ENCODE measurements around the gene PLCB1.

PLCB1 gene

DNA sequence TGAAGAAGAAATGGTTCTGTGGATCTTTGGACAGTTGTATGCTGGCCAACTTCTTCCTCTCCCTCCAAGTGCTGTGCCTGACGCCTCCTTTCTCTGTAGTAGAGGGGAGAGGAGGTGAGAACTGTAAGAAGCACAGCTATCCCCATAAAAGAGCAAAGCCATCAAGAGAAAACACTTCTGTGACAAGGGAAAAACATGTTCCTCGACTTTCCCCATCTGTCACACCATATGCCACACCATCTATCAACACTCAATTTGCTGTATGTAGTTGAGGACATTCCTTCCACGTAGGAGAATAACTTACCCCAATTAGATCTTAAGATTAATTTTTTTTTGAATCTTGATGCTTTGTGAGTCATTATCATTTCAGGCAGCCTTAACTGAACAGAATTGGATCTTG lies 780.7 kb downstream of the PLCB1 start:
- Histone ChIP-seq H3K4me2 (ENCODE audit: insufficient read depth, low read length) (no peak overlapping the region), H4K20me1 (ENCODE audit: insufficient read depth, low read length) (no peaks in the 10 kb centered on the region), H3K27me3 (ENCODE audit: insufficient read depth, low read length, poor library complexity) (no peaks in the 10 kb centered on the region), H2AFZ (ENCODE audit: low read depth, low read length) (no peak overlapping the region), H3K27ac (ENCODE audit: low read length) (no peak overlapping the region), H3K36me3 (ENCODE audit: insufficient read depth, low read length) (no peaks in the 10 kb centered on the region), H3K9me3 (ENCODE audit: insufficient read depth, low read length, severe bottlenecking) (no peaks in the 10 kb centered on the region), H3K4me1 (ENCODE audit: insufficient read depth, low read length) (no peaks in the 10 kb centered on the region), H3K79me2 (ENCODE audit: insufficient read depth, low read length) (no peaks in the 10 kb centered on the region), H3K9ac (ENCODE audit: low read depth, low read length) (no peak overlapping the region), H3K4me3 (ENCODE audit: low read depth in 1 of 2, low read length in 2 of 2) (no peak overlapping the region)
- ATAC-seq (ENCODE audit: insufficient read depth, low read depth): no peak
- DNase-seq: no peak
- no peak for TF ChIP-seq EZH2 (IDR thresholded peaks at IDR 0.05; ENCODE audit: borderline replicate concordance, low read depth, low read length, severe bottlenecking)
- TF ChIP-seq CTCF (IDR thresholded peaks at IDR 0.05; ENCODE audit: borderline replicate concordance, extremely low read depth, low read length, poor library complexity, severe bottlenecking): no peak

DNA sequence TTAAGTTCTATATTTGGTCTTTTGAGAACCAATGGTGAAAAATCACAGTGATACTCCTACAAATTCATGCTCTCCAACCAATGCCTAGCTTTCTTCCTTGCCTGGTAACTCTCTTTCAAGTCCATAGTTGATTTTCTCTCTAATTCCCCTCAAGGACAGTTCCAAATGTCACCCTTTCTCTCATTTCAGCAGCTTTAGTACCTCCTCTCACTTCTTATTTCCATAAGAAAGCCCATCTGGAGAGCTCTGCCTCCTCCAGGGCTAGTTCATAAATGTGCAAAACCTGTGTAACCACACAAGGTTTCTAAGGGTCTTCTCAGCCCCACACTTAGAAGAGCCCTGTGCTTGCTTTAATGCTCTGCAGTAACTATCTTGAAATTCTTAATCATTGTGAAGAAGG lies 781.4 kb downstream of the PLCB1 start:
- Histone ChIP-seq H3K4me2 (ENCODE audit: insufficient read depth, low read length) (no peak overlapping the region), H3K9me3 (ENCODE audit: insufficient read depth, low read length, severe bottlenecking) (no peaks in the 10 kb centered on the region), H3K9ac (ENCODE audit: low read depth, low read length) (no peak overlapping the region), H3K36me3 (ENCODE audit: insufficient read depth, low read length) (no peaks in the 10 kb centered on the region), H3K27me3 (ENCODE audit: insufficient read depth, low read length, poor library complexity) (no peaks in the 10 kb centered on the region), H4K20me1 (ENCODE audit: insufficient read depth, low read length) (no peaks in the 10 kb centered on the region), H2AFZ (ENCODE audit: low read depth, low read length) (no peak overlapping the region), H3K27ac (ENCODE audit: low read length) (no peak overlapping the region), H3K4me3 (ENCODE audit: low read depth in 1 of 2, low read length in 2 of 2) (no peak overlapping the region), H3K4me1 (ENCODE audit: insufficient read depth, low read length) (no peaks in the 10 kb centered on the region), H3K79me2 (ENCODE audit: insufficient read depth, low read length) (no peaks in the 10 kb centered on the region)
- TF ChIP-seq CTCF (IDR thresholded peaks at IDR 0.05; ENCODE audit: borderline replicate concordance, extremely low read depth, low read length, poor library complexity, severe bottlenecking) (no peak), EZH2 (IDR thresholded peaks at IDR 0.05; ENCODE audit: borderline replicate concordance, low read depth, low read length, severe bottlenecking) (no peak)
- no peak for DNase-seq
- no peak for ATAC-seq (ENCODE audit: insufficient read depth, low read depth)

DNA sequence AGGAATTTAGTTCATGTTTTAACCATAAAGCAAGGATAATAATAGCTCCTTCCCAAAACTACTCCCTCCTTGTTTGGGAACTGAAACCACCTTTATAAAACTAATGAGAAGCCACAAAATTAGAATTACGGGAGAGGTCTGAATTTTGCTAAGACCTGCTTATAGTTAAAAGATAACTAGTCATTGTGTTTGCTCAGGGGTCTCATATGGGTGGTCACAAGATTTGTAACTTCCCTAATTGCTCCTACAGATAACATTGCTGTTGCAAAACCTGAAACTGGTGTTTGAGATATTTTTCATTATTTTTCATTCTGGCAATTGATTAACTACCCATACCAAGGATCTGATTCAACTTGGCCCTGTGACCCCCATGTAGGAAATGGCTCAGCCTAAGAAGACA lies 782.4 kb downstream of the PLCB1 start:
- Histone ChIP-seq H3K9me3 (ENCODE audit: insufficient read depth, low read length, severe bottlenecking) (no peaks in the 10 kb centered on the region), H4K20me1 (ENCODE audit: insufficient read depth, low read length) (no peaks in the 10 kb centered on the region), H3K36me3 (ENCODE audit: insufficient read depth, low read length) (no peaks in the 10 kb centered on the region), H3K27ac (ENCODE audit: low read length) (no peak overlapping the region), H3K9ac (ENCODE audit: low read depth, low read length) (no peak overlapping the region), H3K27me3 (ENCODE audit: insufficient read depth, low read length, poor library complexity) (no peaks in the 10 kb centered on the region), H3K4me2 (ENCODE audit: insufficient read depth, low read length) (no peak overlapping the region), H3K4me1 (ENCODE audit: insufficient read depth, low read length) (no peaks in the 10 kb centered on the region), H3K4me3 (ENCODE audit: low read depth in 1 of 2, low read length in 2 of 2) (no peak overlapping the region), H3K79me2 (ENCODE audit: insufficient read depth, low read length) (no peaks in the 10 kb centered on the region), H2AFZ (ENCODE audit: low read depth, low read length) (no peak overlapping the region)
- no peak for ATAC-seq (ENCODE audit: insufficient read depth, low read depth)
- TF ChIP-seq CTCF (IDR thresholded peaks at IDR 0.05; ENCODE audit: borderline replicate concordance, extremely low read depth, low read length, poor library complexity, severe bottlenecking): no peak
- no peak for DNase-seq

DNA sequence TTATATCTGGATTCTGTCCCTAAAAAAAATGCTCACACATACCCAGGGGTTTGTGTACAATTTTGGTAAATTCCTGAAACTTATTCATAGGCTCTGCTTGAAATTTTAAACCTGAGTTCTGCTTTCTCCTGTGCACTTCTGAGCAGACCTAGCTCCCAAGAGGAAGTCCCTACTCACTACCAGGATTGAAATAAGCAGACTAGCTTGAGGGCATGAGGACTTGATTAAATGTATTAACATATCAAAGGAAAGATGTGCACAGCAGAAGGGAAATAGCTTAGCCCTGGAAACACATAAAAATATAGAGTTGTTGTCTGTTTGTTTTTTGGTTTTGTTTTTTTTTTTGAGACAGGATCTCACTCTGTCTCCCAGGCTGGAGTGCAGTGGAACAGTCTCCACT lies 785.0 kb downstream of the PLCB1 start:
- H3K4me3 ChIP-seq (ENCODE audit: low read depth in 1 of 2, low read length in 2 of 2): no peak overlapping the region
- no peaks in the 10 kb centered on the region for H3K36me3 ChIP-seq (ENCODE audit: insufficient read depth, low read length)
- no peaks in the 10 kb centered on the region for H3K9me3 ChIP-seq (ENCODE audit: insufficient read depth, low read length, severe bottlenecking)
- no peak overlapping the region for H2AFZ ChIP-seq (ENCODE audit: low read depth, low read length)
- no peak overlapping the region for H3K27ac ChIP-seq (ENCODE audit: low read length)
- H4K20me1 ChIP-seq (ENCODE audit: insufficient read depth, low read length): no peaks in the 10 kb centered on the region
- DNase-seq (no peak), ATAC-seq (ENCODE audit: insufficient read depth, low read depth) (no peak)
- no peak overlapping the region for H3K9ac ChIP-seq (ENCODE audit: low read depth, low read length)
- no peaks in the 10 kb centered on the region for H3K4me1 ChIP-seq (ENCODE audit: insufficient read depth, low read length)
- TF ChIP-seq CTCF (IDR thresholded peaks at IDR 0.05; ENCODE audit: borderline replicate concordance, extremely low read depth, low read length, poor library complexity, severe bottlenecking) (no peak), EZH2 (IDR thresholded peaks at IDR 0.05; ENCODE audit: borderline replicate concordance, low read depth, low read length, severe bottlenecking) (no peak)
- no peak overlapping the region for H3K4me2 ChIP-seq (ENCODE audit: insufficient read depth, low read length)
- H3K27me3 ChIP-seq (ENCODE audit: insufficient read depth, low read length, poor library complexity): no peaks in the 10 kb centered on the region
- no peaks in the 10 kb centered on the region for H3K79me2 ChIP-seq (ENCODE audit: insufficient read depth, low read length)
